HG03460 (cell line): ENCODE data around the gene GPR89B.
"Not testable (repeated sequence)": the region's sequence is repeated elsewhere in the genome, so short reads cannot be mapped to it uniquely, and the experiment has no call there.

ENCODE experiments used
- ATAC-seq: cut with Tn5 transposase; IDR thresholded peaks from one replicate; pipeline ENCODE4 v1.9.1; 2021; ENCODE audit not compliant: unreplicated experiment

The GPR89B gene

GRCh38 chr1:147935296-147935695 lies 7.1 kb downstream of the GPR89B start:
- ATAC-seq, result not testable (repeated sequence)

DNA sequence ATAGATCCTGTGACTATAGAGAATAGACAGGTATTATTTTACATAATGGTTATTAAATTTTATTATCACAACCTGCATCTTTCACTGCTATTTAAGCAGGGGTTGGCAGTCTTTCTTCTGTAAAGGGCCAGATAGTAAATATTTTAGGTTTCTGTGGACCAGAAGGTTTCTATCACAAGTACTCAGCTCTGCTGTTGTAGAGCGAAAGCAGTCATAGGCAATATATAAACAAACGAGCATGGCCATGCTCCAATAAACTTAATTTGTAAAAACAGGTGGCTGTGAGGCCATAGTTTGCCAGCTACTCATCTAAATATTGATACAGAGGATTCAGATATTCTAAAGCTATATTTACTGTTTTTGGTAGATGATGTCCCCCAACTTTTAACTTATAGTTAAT lies 12.2 kb downstream of the GPR89B start:
- not testable (repeated sequence) for ATAC-seq

- not testable (repeated sequence) for ATAC-seq
These were observed 14.3 kb downstream of the GPR89B start for GRCh38 chr1:147942563-147942962.

DNA sequence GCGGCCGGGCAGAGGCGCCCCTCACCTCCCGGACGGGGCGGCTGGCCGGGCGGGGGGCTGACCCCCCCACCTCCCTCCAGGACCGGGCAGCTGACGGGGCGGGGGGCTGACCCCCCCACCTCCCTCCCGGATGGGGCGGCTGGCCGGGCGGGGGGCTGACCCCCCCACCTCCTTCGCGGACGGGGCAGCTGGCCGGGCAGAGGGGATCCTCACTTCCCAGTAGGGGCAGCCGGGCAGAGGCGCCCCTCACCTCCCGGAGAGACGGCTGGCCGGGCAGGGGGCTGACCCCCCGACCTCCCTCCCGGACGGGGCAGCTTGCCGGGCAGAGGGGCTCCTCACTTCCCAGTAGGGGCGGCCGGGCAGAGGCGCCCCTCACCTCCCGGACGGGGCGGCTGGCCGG lies 21.3 kb downstream of the GPR89B start:
- not testable (repeated sequence) for ATAC-seq

GRCh38 chr1:147958906-147959305 lies 30.7 kb downstream of the GPR89B start:
- not testable (repeated sequence) for ATAC-seq

- not testable (repeated sequence) for ATAC-seq
These were observed 31.5 kb downstream of the GPR89B start for GRCh38 chr1:147959680-147960079.

DNA sequence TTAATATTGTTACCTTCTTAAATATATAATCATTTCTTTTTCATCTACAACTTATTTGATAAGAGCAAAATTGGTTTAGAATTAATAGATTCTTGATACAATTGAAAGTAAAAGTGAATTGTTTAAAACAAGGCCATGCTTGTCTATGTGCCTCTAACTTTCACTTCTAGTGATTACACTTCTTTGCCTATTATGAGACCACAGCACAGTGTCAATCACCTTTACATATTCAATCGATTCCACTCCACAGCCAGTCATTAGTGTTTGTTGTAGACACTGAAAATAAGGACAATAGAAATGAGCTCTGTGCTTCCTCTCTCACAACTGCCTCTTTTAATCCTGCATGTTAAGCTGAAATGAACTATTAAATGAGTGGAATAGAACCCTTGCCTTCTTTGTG lies 36.4 kb downstream of the GPR89B start:
- not testable (repeated sequence) for ATAC-seq

- not testable (repeated sequence) for ATAC-seq
These were observed 38.4 kb downstream of the GPR89B start for GRCh38 chr1:147966657-147967056.

DNA sequence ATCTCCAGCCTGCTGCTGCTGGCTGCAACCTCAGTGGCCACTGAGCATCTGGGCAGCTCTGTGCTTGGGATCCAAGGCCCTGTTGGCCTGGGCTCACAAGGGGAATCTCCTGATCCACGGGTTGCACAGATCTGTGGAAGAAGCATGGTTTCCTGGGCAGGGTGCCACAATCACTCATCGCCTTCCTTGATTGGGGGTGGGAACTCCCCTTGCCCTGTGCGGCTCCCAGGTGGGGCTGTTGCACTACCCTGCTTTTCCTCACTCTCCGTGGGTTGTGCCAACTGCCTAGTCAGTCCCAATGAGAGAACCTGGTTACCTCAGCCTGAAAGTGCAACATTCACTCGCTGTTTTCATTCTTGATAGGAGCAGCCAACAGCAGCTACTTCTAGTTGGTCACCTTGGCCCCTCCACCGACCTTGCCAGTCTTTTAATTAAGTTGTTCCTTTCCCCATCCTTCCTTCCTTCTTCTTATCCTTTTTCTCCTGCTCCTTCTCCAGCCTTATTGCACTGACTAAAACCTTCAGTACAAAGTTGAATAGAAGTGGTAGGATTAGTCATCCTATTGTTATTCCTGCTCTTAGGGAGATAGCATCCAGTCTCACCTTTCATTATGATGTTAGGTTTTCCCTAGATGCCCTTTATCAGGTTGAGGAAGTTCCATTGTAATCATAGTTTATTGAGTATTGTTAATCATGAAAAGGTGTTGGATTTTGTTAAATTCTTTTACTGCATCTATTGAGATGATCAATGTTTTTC lies 50.9 kb downstream of the GPR89B start:
- not testable (repeated sequence) for ATAC-seq

DNA sequence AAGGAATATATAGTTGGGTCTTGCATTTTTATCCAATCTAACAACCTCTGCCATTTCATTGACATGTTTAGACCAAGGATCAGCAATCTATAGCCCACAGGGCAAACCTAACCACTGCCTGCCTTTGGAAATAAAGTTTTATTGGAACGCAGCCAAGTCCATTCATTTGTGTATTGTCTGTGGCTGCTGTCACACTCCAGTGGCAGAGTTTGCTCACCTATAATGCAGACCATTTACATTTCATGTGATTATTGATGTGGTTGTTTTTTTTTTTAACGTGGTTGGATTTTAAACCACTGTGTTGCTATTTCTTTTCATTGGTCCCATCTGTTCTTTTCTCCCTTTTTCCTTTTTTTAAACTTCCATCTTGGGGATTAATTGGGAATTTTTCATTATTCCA lies 57.2 kb downstream of the GPR89B start:
- ATAC-seq, result not testable (repeated sequence)

DNA sequence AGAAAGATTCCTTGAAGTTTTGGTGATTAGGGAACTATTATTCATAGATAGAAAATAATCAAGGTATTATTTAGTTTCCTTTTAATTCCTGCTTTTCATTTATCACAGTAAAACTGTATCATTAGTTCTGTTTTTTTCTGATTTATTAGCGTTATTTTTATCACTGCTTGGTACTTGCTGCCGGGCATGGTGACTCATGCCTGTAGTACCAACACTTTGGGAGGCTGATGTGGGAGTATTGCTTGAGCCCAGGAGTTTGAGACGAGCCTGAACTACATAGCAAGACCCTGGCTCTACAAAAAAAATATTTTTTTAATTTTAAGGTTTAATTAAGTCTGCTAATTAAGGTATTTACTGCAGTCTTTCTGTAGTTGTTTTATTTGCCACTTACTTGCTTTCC lies 59.7 kb downstream of the GPR89B start:
- ATAC-seq, result not testable (repeated sequence)

DNA sequence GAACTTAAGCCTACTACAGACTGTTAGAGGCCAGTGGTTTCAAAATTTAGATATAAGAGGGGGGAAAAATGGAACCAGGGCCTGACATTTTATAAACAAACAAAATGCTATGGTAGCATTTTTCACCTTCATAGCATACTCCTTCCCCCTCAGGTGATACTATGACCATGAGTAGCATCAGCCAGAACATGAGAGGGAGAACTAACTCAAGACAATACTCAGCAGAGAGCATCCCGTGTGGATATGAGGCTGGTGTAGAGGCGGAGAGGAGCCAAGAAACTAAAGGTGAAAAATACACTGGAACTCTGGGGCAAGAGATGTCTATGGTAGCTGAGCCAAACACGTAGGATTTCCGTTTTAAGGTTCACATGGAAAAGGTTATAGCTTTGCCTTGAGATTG lies 64.7 kb downstream of the GPR89B start:
- not testable (repeated sequence) for ATAC-seq

GRCh38 chr1:147993400-147993799 lies 65.2 kb downstream of the GPR89B start:
- not testable (repeated sequence) for ATAC-seq

- ATAC-seq, result not testable (repeated sequence)
These were observed 65.8 kb downstream of the GPR89B start for GRCh38 chr1:147993825-147994615.

DNA sequence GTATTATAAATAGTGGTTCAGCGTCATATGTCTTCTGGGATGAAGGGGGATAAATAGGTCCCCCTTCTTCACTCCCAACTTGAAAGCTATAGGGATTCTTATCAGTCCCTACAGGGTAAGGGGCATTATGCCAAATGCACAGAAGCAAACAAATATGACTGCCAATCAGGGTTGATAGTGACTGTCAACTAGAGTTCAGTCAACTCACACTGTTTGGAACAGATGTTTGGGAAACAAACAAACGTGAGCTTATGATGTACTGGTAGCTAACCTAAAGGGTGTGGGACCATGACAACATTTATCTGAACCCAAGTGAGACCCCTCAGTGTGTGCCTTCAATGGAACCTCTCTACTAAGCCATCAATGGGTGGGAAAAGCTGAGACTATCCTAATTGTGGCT lies 67.9 kb downstream of the GPR89B start:
- ATAC-seq, result not testable (repeated sequence)

DNA sequence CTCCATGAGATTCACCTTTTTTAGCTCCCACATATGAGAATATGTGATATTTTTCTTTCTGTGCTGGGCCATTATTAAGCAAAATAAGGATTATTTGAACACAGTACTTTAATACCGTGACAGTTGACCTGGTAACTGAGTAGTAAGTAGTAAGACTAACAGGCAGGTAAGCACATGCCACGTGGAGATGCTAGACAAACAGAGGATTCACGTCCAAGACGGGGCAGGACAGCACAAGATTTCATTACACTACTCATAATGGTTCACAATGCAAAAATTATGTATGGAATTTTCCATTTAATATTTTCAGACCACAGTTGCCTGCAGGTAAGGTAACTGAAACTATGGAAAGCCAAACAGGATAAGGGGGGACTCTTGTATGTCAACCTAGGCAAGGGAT lies 79.5 kb downstream of the GPR89B start:
- not testable (repeated sequence) for ATAC-seq

GRCh38 chr1:148010527-148010926 lies 82.3 kb downstream of the GPR89B start:
- no peak for ATAC-seq

- ATAC-seq, result not testable (repeated sequence)
These were observed 85.2 kb downstream of the GPR89B start for GRCh38 chr1:148013177-148014144.

GRCh38 chr1:148014289-148015200 lies 86.3 kb downstream of the GPR89B start:
- not testable (repeated sequence) for ATAC-seq

GRCh38 chr1:148024918-148025317 lies 96.7 kb downstream of the GPR89B start:
- not testable (repeated sequence) for ATAC-seq
